Breast epithelium (tissue), 4 donors: ENCODE measurements around the gene FDPS. TPM values are rescaled to one million over a fixed set of nuclear protein-coding genes. Genes with fewer than 3 reads are reported as not detected.
A peak's percentile ranks its signal among the peaks of the same experiment; 100 is the strongest.

Experiments used
- DNase-seq, 2 donors: peaks; one replicate each; pipeline ENCODE4 v3.0.0-alpha.2; 2019; ENCODE audit warnings: low spot score in 2 of 2
- H3K27ac ChIP-seq, 2 donors: fragments of 200-600 bp; sonication (generic) in 1 of 2; one replicate each; pipeline ENCODE4 v1.5.1; 2016 to 2019; ENCODE audit warnings: mild to moderate bottlenecking in 1 of 2
- H3K27me3 ChIP-seq, 2 donors: fragments of 200-600 bp; sonication (generic) in 1 of 2; one replicate each; pipeline versions ENCODE4 v1.5.1 to v1.6.0; 2017 to 2019; ENCODE audit warnings: control low read depth in 1 of 2, mild to moderate bottlenecking in 1 of 2
- H3K36me3 ChIP-seq: fragments of 200-600 bp; one replicate; pipeline ENCODE4 v1.5.1; 2019
- H3K4me1 ChIP-seq, 2 donors: fragments of 200-600 bp; sonication (generic); one replicate each; pipeline ENCODE4 v1.5.1; 2016 to 2019; ENCODE audit warnings: control low read depth in 1 of 2
- H3K4me3 ChIP-seq, 3 donors: fragments of 200-600 bp; sonication (generic); 1 replicate in 2 of 3; 2 replicates in 1 of 3; pipeline ENCODE4 v1.5.1; 2016 to 2019; ENCODE audit warnings: mild to moderate bottlenecking in 3 of 3, moderate library complexity in 2 of 3
- H3K9me3 ChIP-seq, 2 donors: fragments of 200-600 bp; sonication (generic) in 1 of 2; one replicate each; pipeline ENCODE4 v1.5.1; 2016 to 2019; ENCODE audit warnings: control low read depth in 1 of 2
- CTCF ChIP-seq, 3 donors: fragments of 450-650 bp; IDR thresholded peaks; one replicate each; pipeline ENCODE4 v1.5.1; 2016 to 2017; ENCODE audit warnings: antibody characterized with exemption in 3 of 3, mild to moderate bottlenecking in 3 of 3, moderate library complexity in 3 of 3
- POLR2A ChIP-seq: fragments of 450-650 bp; IDR thresholded peaks from one replicate; pipeline ENCODE4 v1.6.1; 2016; ENCODE audit warnings: antibody characterized with exemption, mild to moderate bottlenecking, moderate library complexity
- POLR2AphosphoS5 ChIP-seq, 3 donors: sonication (generic); formaldehyde crosslinking; IDR thresholded peaks; one replicate each; pipeline ENCODE4 v1.6.1; 2017; ENCODE audit warnings: antibody characterized with exemption in 3 of 3
- intact Hi-C: fragments of 100-400 bp; cut with DNase I; formaldehyde crosslinking; loops from one replicate; pipeline ENCODE4 v1.15.1; 2023; ENCODE audit warnings: low total_unique reads
- total RNA-seq, 3 donors: library from RNA; depleted of rRNA; stranded (reverse); fragments of >200 nt; gene quantifications; one replicate each; pipeline ENCODE4 v1.1.0, GENCODE V29; 2016

FDPS gene
- total RNA-seq, 3 donors from 2014 or later = 84.2 to 102 (median 93.1) TPM

DNA sequence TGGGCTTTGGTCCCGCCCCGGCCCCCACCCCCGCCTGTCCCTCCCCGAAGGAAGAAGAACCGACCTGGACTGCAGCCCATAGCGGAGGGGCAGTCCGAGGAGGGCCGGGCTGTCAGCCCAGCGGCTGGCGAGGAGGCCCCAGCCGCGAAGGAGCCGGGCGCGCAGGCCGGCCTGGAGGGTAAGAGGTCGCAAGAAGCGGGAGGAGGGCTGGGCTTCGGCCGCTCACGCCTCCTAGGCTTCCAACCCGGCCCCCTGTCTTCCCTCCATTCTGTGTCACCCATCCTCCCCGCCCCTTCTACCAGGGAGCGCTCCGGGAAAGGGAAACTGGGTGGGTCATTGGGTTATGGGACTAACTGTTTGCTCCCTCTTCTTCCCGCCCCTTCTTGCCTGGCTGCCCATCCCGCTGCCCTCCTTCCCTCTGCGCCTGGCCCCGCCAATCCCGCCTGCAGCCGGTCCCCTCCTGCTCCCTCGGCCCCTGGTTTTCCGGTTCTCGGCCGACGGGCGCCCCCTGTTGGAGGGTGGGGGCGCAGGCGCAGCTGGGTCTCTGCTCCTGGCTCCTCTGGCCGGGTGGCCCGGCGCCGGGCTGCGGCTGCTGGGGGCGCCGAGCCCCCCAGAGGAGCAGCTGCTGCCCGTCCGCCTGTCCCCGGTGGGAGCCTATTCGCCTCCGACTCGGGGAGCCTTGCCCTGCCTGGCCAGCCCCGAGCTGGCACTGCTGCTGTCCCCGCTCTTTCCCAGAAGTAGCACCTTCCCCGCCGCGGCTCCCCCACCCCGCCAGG, 14.5 kb downstream of the FDPS start:
- intact Hi-C loops = loop anchor here (5.0 kb wide), 1 partner anchor 71 kb away; no protein-coding TSS in a partner anchor
- DNase-seq = peak; percentile 83 to 89
- Histone ChIP-seq H3K27me3 (no peaks in the 10 kb centered on the region), H3K27ac (peak overlapping the region; percentile 90 to 97), H3K9me3 (no peaks in the 10 kb centered on the region), H3K4me1 (peaks cover 5 to 9% of the 10 kb centered on the region in 2 donors), H3K4me3 (peak overlapping the region; percentile 73 to 82 (median 79)), H3K36me3 (no peaks in the 10 kb centered on the region)
- TF ChIP-seq CTCF (IDR thresholded peaks at IDR 0.05) = peak; percentile 91 to 97 (median 96)
- TF ChIP-seq POLR2AphosphoS5 (IDR thresholded peaks at IDR 0.05) = peak in 1 of 3 donors; percentile 34
- no peak for TF ChIP-seq POLR2A

GRCh38 chr1:155323729-155324036, 15.0 kb downstream of the FDPS start:
- no peaks in the 10 kb centered on the region for H3K36me3 ChIP-seq
- H3K27ac ChIP-seq = peak overlapping the region; percentile 90 to 97
- H3K27me3 ChIP-seq = no peaks in the 10 kb centered on the region
- TF ChIP-seq POLR2AphosphoS5 (IDR thresholded peaks at IDR 0.05) (no peak), CTCF (IDR thresholded peaks at IDR 0.05) (no peak), POLR2A (no peak)
- H3K4me3 ChIP-seq = peak overlapping the region; percentile 73 to 82 (median 79)
- intact Hi-C loops = loop anchor here (5.0 kb wide), 1 partner anchor 71 kb away; no protein-coding TSS in a partner anchor
- peak; percentile 79 to 80 for DNase-seq
- H3K4me1 ChIP-seq = peaks cover 5 to 9% of the 10 kb centered on the region in 2 donors
- no peaks in the 10 kb centered on the region for H3K9me3 ChIP-seq

GRCh38 chr1:155324037-155324716, 15.5 kb downstream of the FDPS start:
- Histone ChIP-seq H3K27ac (peak overlapping the region; percentile 90 to 97), H3K4me1 (peaks cover 5 to 9% of the 10 kb centered on the region in 2 donors), H3K27me3 (no peaks in the 10 kb centered on the region), H3K4me3 (peak overlapping the region; percentile 73 to 82 (median 79)), H3K9me3 (no peaks in the 10 kb centered on the region), H3K36me3 (no peaks in the 10 kb centered on the region)
- intact Hi-C loops = loop anchor here (5.0 kb wide), 1 partner anchor 72 kb away; no protein-coding TSS in a partner anchor
- DNase-seq = peak; percentile 93 to 94
- TF ChIP-seq POLR2A (peak; percentile 58), POLR2AphosphoS5 (IDR thresholded peaks at IDR 0.05) (peak; percentile 30 to 41 (median 33)), CTCF (IDR thresholded peaks at IDR 0.05) (peak in 1 of 3 donors; percentile 11)

GRCh38 chr1:155324717-155325602, 16.3 kb downstream of the FDPS start:
- Histone ChIP-seq H3K27me3 (no peaks in the 10 kb centered on the region), H3K4me1 (peaks cover 5 to 9% of the 10 kb centered on the region in 2 donors), H3K27ac (peak overlapping the region; percentile 90 to 97), H3K4me3 (peak overlapping the region; percentile 73 to 82 (median 79)), H3K36me3 (no peaks in the 10 kb centered on the region), H3K9me3 (no peaks in the 10 kb centered on the region)
- DNase-seq = peak; percentile 47 to 69
- intact Hi-C loops = loop anchor here (5.0 kb wide), 1 partner anchor 73 kb away; no protein-coding TSS in a partner anchor
- TF ChIP-seq CTCF (IDR thresholded peaks at IDR 0.05) (peak in 2 of 3 donors; percentile 39 to 43), POLR2AphosphoS5 (IDR thresholded peaks at IDR 0.05) (no peak)
